ENCODE data around the gene HPGDS.

- TF ChIP-seq CTCF (IDR thresholded peaks at IDR 0.05) (no peak), POLR2A (IDR thresholded peaks at IDR 0.05) (no peak)
Observed at GRCh38 chr4:94372228-94372978, 29.8 kb upstream of the HPGDS start.
